Vagina (tissue), 2 donors: Measurements from ENCODE around the gene COPS4. TPM values are rescaled to one million over a fixed set of nuclear protein-coding genes. Genes with fewer than 3 reads are reported as not detected.

Experiments
- DNase-seq, 2 donors: peaks; one replicate each; pipeline ENCODE4 v3.0.0-alpha.2; 2017; ENCODE audit errors: extremely low spot score in 2 of 2
- H3K27ac ChIP-seq: fragments of 200-600 bp; sonication (generic); one replicate; pipeline ENCODE4 v1.5.1; 2019
- H3K27me3 ChIP-seq: fragments of 200-600 bp; sonication (generic); one replicate; pipeline ENCODE4 v1.5.1; 2019
- H3K36me3 ChIP-seq, 2 donors: fragments of 200-600 bp; sonication (generic); one replicate each; pipeline ENCODE4 v1.5.1; 2017 to 2019
- H3K4me1 ChIP-seq: fragments of 200-600 bp; sonication (generic); one replicate; pipeline ENCODE4 v1.5.1; 2019
- H3K4me3 ChIP-seq, 2 donors: fragments of 200-600 bp; sonication (generic); 1 replicate in 1 of 2; 2 replicates in 1 of 2; pipeline ENCODE4 v1.5.1; 2016 to 2019
- H3K9me3 ChIP-seq: fragments of 200-600 bp; sonication (generic); one replicate; pipeline ENCODE4 v1.5.1; 2019
- POLR2A ChIP-seq, 2 donors: fragments of 450-650 bp; IDR thresholded peaks; one replicate each; pipeline ENCODE4 v1.6.1; 2017; ENCODE audit warnings: antibody characterized with exemption in 2 of 2, mild to moderate bottlenecking in 2 of 2, moderate library complexity in 2 of 2
- POLR2AphosphoS5 ChIP-seq, 2 donors: sonication (generic); formaldehyde crosslinking; IDR thresholded peaks; one replicate each; pipeline ENCODE4 v1.9.0; 2017; ENCODE audit warnings: antibody characterized with exemption in 2 of 2, mild to moderate bottlenecking in 2 of 2, low read depth in 1 of 2; ENCODE audit not compliant: insufficient read depth in 1 of 2
- intact Hi-C: fragments of 100-400 bp; cut with DNase I; formaldehyde crosslinking; loops from one replicate; pipeline ENCODE4 v1.15.1; 2023
- small RNA-seq: library from RNA; depleted of rRNA; stranded (forward); fragments of <200 nt; gene quantifications from one replicate; pipeline ENCODE3, GENCODE V24; 2016
- total RNA-seq: library from RNA; depleted of rRNA; stranded (reverse); fragments of >200 nt; gene quantifications from one replicate; pipeline ENCODE4 v1.2.3, GENCODE V29; 2016
- TF ChIP-seq, protein P1 (sequence below), 3 experiments: fragments of 450-650 bp in 2 of 3; fragments of 200-600 bp in 1 of 3; sonication (generic) in 1 of 3; IDR thresholded peaks; one replicate each; pipeline ENCODE4 v1.5.1; 2017 to 2019; ENCODE audit warnings: antibody characterized with exemption in 3 of 3, mild to moderate bottlenecking in 2 of 3, moderate library complexity in 2 of 3

COPS4 gene
- total RNA-seq, 1 donor from 2014 or later: 18.7 TPM

DNA sequence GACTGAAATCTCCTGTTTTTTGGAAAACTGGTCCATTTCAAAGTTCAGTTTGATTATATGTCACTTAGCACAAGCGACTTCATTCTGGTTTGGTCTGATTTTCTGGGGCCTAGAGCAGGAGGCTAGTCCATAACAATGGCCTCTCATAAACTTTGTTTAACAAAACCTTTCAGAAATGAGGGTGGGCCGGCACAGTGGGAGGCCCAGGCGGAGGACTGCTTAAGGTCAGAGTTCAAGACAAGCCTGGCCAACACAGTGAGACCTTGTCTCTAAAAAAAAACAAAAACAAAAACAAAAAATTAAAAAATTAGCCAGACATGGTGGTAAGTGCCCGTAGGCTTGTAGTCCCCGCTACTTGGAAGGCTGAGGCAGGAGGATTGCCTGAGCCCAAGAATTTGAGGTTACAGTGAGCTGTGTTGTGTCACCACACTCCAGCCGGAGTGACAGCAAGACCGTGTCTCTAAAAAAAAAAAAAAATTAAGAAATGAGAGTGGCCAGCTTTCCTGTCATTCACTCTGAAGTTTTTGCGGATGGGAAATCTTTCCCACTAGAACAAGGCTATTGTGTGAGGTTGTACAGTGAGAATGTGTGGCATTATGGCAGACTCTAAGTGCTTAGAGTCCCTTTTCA, 80.8 kb downstream of the COPS4 start:
- intact Hi-C loops: no loop called here
- no peak for DNase-seq
- Histone ChIP-seq H3K27me3 (no peaks in the 10 kb centered on the region), H3K4me1 (no peaks in the 10 kb centered on the region), H3K4me3 (no peak overlapping the region), H3K27ac (no peak overlapping the region), H3K36me3 (no peaks in the 10 kb centered on the region), H3K9me3 (no peaks in the 10 kb centered on the region)
- TF ChIP-seq, protein P1, sequence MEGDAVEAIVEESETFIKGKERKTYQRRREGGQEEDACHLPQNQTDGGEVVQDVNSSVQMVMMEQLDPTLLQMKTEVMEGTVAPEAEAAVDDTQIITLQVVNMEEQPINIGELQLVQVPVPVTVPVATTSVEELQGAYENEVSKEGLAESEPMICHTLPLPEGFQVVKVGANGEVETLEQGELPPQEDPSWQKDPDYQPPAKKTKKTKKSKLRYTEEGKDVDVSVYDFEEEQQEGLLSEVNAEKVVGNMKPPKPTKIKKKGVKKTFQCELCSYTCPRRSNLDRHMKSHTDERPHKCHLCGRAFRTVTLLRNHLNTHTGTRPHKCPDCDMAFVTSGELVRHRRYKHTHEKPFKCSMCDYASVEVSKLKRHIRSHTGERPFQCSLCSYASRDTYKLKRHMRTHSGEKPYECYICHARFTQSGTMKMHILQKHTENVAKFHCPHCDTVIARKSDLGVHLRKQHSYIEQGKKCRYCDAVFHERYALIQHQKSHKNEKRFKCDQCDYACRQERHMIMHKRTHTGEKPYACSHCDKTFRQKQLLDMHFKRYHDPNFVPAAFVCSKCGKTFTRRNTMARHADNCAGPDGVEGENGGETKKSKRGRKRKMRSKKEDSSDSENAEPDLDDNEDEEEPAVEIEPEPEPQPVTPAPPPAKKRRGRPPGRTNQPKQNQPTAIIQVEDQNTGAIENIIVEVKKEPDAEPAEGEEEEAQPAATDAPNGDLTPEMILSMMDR (IDR thresholded peaks at IDR 0.05): no peak
- TF ChIP-seq POLR2AphosphoS5 (IDR thresholded peaks at IDR 0.05; ENCODE audit: insufficient read depth in 1 of 2, low read depth in 1 of 2): no peak
- no peak for TF ChIP-seq POLR2A (IDR thresholded peaks at IDR 0.05)

DNA sequence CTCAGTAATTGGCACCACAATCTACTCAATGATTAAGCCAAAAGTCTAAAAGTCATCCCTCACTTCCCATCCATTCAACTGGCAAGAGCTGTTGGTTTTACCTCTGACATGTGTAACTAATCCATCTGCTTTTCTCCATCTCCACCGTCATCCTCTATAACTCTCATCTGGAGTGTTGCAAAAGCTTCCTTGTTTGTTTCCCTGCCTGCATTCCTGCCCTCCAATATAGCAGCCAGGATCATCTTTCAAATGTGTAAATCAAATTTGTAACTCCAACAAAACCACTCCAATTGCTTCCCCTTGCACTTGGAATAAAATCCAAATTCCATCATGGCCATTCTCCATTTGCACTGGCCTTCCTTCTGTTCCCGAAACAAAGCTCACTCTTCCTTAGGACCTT, 83.9 kb downstream of the COPS4 start:
- Histone ChIP-seq H3K27me3 (no peaks in the 10 kb centered on the region), H3K27ac (no peak overlapping the region), H3K4me1 (no peaks in the 10 kb centered on the region), H3K4me3 (no peak overlapping the region), H3K36me3 (no peaks in the 10 kb centered on the region), H3K9me3 (no peaks in the 10 kb centered on the region)
- intact Hi-C loops: no loop called here
- TF ChIP-seq POLR2A (IDR thresholded peaks at IDR 0.05) (no peak), POLR2AphosphoS5 (IDR thresholded peaks at IDR 0.05; ENCODE audit: insufficient read depth in 1 of 2, low read depth in 1 of 2) (no peak)
- TF ChIP-seq, protein P1 (IDR thresholded peaks at IDR 0.05): no peak
- no peak for DNase-seq

DNA sequence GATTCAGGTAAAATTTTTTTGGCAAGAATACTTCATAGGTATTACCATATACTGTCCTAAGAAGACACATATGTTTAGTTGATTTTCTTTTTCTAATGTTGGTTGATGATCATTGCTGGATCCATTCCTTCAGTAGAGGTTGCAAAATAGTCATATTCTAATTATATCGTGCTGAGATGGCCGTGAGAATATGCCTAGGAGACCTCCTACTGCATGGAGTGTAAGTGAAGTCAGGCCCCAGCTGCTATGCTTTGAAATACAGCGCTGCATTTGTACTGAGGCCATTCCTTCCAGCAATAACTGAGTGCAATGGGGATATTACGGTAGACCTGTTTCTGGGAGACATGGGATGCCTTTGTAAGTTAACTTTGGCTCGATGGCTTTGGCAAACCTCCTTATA, 86.3 kb downstream of the COPS4 start:
- Histone ChIP-seq H3K4me1 (no peaks in the 10 kb centered on the region), H3K9me3 (no peaks in the 10 kb centered on the region), H3K36me3 (no peaks in the 10 kb centered on the region), H3K27ac (no peak overlapping the region), H3K4me3 (no peak overlapping the region), H3K27me3 (no peaks in the 10 kb centered on the region)
- no peak for DNase-seq
- intact Hi-C loops: no loop called here
- TF ChIP-seq, protein P1 (IDR thresholded peaks at IDR 0.05): no peak
- no peak for TF ChIP-seq POLR2AphosphoS5 (IDR thresholded peaks at IDR 0.05; ENCODE audit: insufficient read depth in 1 of 2, low read depth in 1 of 2)
- TF ChIP-seq POLR2A (IDR thresholded peaks at IDR 0.05): no peak

DNA sequence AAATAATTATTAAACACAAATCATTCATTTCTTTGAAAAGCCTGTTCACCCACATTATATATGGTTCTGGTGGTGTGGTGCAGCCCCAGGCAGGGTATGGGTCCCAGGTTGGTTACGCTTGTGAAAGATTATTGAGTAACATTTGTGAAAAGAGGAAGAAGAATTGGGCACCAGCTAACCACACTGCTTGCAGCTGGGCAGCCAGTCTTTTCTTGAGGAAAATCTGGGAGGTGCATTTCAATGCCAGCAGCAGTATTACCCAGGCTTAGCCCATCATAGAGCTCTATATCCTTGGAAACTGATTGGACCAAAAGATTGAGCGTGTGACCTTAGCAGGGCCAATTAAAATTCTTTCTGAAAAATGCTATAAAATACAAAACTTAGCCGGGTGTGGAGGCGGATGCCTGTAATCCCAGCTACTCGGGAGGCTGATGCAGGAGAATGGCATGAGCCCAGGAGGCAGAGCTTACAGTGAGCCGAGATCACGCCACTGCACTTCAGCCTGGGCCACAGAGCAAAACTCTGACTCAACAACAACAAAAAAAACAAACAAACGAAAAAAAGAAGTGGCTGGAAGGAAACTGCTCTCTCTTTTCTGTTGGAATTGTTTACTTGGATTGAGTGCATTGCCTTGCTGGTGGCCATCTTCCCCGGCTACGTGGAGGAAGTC, 89.3 kb downstream of the COPS4 start:
- TF ChIP-seq, protein P1 (IDR thresholded peaks at IDR 0.05): no peak
- TF ChIP-seq POLR2A (IDR thresholded peaks at IDR 0.05): no peak
- no peak for TF ChIP-seq POLR2AphosphoS5 (IDR thresholded peaks at IDR 0.05; ENCODE audit: insufficient read depth in 1 of 2, low read depth in 1 of 2)
- intact Hi-C loops: no loop called here
- no peak overlapping the region for H3K4me3 ChIP-seq
- H3K9me3 ChIP-seq: no peaks in the 10 kb centered on the region
- H3K36me3 ChIP-seq: no peaks in the 10 kb centered on the region
- H3K4me1 ChIP-seq: no peaks in the 10 kb centered on the region
- DNase-seq: no peak
- no peaks in the 10 kb centered on the region for H3K27me3 ChIP-seq
- no peak overlapping the region for H3K27ac ChIP-seq

Small RNAs within 50 kb of the gene (small RNA-seq; reads per million reads assigned to genes)
- not detected for gene RNU6-615P

Other genes with a start within 250 kb of the COPS4 start
- gene SCD5, start 236.4 kb upstream of the COPS4 start, total RNA-seq: 16.9 TPM
- 133 TPM for gene SEC31A, start 144.0 kb upstream of the COPS4 start, total RNA-seq
- 4.2 TPM for gene THAP9, start 134.4 kb upstream of the COPS4 start, total RNA-seq
- gene LIN54, start 24.4 kb upstream of the COPS4 start, total RNA-seq: 25.0 TPM
- gene PLAC8, start 79.5 kb downstream of the COPS4 start, total RNA-seq: not detected
- 4.2 TPM for gene COQ2, start 249.6 kb downstream of the COPS4 start, total RNA-seq